ENCODE data around the gene CHIT1. TPM values are rescaled to one million over a fixed set of nuclear protein-coding genes. Genes with fewer than 3 reads are reported as not detected.

CHIT1 gene
- total RNA-seq, 2 experiments from 2014 or later, result 0.39 to 0.50 TPM

DNA sequence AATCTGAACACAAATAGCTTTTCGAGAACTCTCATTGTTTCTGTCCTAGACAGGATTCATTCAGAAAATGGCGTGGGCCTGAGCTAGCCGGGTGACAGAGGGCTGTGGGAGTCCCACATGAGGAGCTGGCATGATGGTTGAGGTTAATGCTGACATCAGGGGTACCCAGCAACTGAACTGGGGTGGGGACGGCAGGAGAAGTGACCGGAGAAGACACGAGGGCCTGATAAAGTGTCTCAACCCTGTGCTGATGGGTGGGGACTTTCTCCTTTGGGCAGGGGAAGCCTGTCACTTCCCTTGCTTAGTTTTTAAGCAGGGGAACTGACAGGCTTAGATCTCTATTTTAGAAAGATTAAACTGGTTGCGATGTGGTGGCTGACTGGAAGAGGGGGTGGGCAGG lies 14.6 kb downstream of the CHIT1 start:
- ChIA-PET POLR2A (no interaction called here), CTCF (interaction anchor here (0.7 to 8.4 kb wide), 9 partner anchors 8 to 529 kb away, joined by 3 to 116 read pairs (median 12); no protein-coding TSS in a partner anchor)
- Mint-ChIP-seq H3K27ac (no peak overlapping the region), H3K9me3 (ENCODE audit: insufficient read depth) (no peaks in the 10 kb centered on the region), H3K4me3 (no peak overlapping the region), H3K27me3 (ENCODE audit: low read depth) (peaks cover 10% of the 10 kb centered on the region), H3K4me1 (ENCODE audit: low read depth) (no peaks in the 10 kb centered on the region), H3K36me3 (ENCODE audit: low read depth) (no peaks in the 10 kb centered on the region)
- no peak for DNase-seq
- ATAC-seq, result no peak

DNA sequence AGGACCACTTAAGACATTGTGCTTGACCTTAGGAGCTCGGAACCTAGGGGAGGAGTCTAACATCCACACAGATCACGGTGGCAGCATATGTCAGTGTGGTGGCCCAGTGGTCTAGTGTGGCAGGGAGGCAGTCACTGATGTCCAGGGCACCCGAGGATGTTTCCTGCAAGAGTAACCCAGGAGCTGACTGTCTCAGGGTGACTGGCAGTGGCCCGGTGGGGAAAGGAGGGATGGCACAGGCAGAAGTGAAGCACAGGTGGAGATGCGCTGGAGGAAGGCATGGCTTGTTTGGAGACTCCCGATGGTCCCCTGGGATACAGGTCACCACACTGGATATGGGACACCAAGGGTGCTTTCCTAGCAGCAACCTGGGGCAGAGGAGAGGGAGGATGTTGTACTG lies 16.3 kb downstream of the CHIT1 start:
- H3K4me3 Mint-ChIP-seq, result no peak overlapping the region
- ATAC-seq, result no peak
- no peak overlapping the region for H3K27ac Mint-ChIP-seq
- no peaks in the 10 kb centered on the region for H3K36me3 Mint-ChIP-seq (ENCODE audit: low read depth)
- ChIA-PET POLR2A (no interaction called here), CTCF (interaction anchor here (2.0 to 2.1 kb wide), 2 partner anchors 54 to 173 kb away, joined by 7 to 12 read pairs; no protein-coding TSS in a partner anchor)
- peaks cover 12% of the 10 kb centered on the region for H3K27me3 Mint-ChIP-seq (ENCODE audit: low read depth)
- no peaks in the 10 kb centered on the region for H3K4me1 Mint-ChIP-seq (ENCODE audit: low read depth)
- no peak for DNase-seq
- H3K9me3 Mint-ChIP-seq (ENCODE audit: insufficient read depth), result no peaks in the 10 kb centered on the region

DNA sequence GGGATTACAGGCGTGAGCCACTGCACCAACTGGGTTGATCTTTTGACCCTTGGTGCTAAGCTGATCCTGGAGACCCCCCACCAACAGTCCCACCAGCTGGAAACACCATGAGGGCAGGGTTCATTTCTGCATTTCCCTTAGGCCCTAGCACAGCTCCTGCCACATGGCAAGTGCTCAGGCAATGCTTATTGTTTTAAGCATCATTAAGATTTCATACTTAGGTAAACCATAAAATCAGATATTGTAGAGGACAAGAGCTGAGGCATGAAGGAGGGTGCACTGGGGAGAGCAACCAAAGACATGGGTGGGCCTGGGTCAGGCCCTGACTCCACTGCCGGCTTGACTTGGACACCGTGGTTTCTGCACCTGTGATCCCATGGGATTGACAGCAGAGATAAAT lies 17.7 kb downstream of the CHIT1 start:
- Mint-ChIP-seq H3K27ac (no peak overlapping the region), H3K27me3 (ENCODE audit: low read depth) (peaks cover 15% of the 10 kb centered on the region), H3K4me1 (ENCODE audit: low read depth) (peaks cover 9% of the 10 kb centered on the region), H3K9me3 (ENCODE audit: insufficient read depth) (no peaks in the 10 kb centered on the region), H3K4me3 (no peak overlapping the region), H3K36me3 (ENCODE audit: low read depth) (no peaks in the 10 kb centered on the region)
- no peak for DNase-seq
- ATAC-seq, result no peak
- ChIA-PET CTCF (interaction anchor here (1.0 to 2.0 kb wide), 2 partner anchors 39 to 172 kb away, joined by 3 to 7 read pairs; no protein-coding TSS in a partner anchor), POLR2A (no interaction called here)

DNA sequence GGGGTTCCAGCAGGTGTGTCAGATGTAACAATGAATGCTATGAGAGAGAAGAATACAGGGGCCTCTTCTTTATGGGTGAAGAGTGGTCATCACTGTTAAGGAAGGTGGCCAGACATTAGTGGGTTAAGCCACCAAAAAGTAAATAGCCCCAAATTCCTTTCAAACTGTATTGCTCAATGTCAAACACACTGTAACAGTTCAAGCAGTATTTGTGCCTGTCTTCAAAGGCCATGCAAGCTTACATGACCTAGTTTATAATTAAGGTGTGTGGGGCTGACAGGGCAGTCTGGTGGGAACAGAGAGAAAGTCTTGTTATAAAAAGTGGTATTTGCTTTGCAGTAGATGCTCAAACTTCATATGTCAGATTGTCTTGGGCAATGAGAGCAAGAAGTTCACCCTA lies 18.5 kb downstream of the CHIT1 start:
- ChIA-PET CTCF (interaction anchor here (1.0 to 2.0 kb wide), 2 partner anchors 39 to 171 kb away, joined by 3 to 7 read pairs; no protein-coding TSS in a partner anchor), POLR2A (no interaction called here)
- no peak for ATAC-seq
- no peak for DNase-seq
- Mint-ChIP-seq H3K27me3 (ENCODE audit: low read depth) (peaks cover 15% of the 10 kb centered on the region), H3K4me3 (no peak overlapping the region), H3K36me3 (ENCODE audit: low read depth) (no peaks in the 10 kb centered on the region), H3K4me1 (ENCODE audit: low read depth) (peaks cover 9% of the 10 kb centered on the region), H3K27ac (no peak overlapping the region), H3K9me3 (ENCODE audit: insufficient read depth) (no peaks in the 10 kb centered on the region)

DNA sequence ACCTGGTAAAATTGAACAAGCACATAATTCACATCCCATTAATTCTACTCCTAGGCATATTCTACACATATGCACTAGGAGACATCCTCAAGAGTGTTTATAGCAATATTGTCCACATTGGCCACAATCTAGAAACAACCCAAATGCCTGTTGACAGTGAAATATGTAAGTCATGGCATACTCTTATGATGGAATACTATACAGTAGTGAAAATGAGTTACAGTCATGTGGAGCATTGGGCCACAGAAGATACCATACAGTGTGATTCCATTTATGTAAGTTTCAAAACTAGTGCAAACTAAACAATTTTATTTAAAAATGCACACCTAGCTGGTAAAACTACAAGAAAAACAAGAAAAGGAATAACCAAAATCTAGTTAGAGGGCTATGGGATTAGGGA lies 19.1 kb downstream of the CHIT1 start:
- CTCF ChIA-PET, result no interaction called here
- no peaks in the 10 kb centered on the region for H3K36me3 Mint-ChIP-seq (ENCODE audit: low read depth)

DNA sequence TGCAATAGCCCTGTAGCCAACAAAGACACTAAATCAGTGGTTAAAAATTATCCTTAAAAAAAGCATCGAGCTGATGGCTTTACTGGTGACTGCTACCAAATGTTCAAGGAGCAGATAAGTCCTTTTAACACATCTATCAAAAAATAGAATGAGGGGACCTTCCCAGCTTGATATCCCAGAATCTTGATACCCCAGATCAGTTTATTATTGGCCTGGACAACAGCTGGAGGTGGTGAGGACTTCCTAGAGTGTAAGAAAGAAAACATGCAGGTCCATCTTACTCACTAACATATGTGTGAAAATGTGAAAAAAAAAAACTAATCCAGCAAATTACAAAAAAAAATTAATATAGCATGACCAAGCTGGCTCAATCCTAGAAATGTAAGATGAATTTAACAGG lies 21.3 kb downstream of the CHIT1 start:
- DNase-seq (no peak), ATAC-seq (no peak)
- H3K9me3 Mint-ChIP-seq (ENCODE audit: insufficient read depth), result no peaks in the 10 kb centered on the region
- ChIA-PET POLR2A (no interaction called here), CTCF (interaction anchor here (0.6 to 3.1 kb wide), 4 partner anchors 8 to 169 kb away, joined by 3 to 20 read pairs (median 8); no protein-coding TSS in a partner anchor)
- peaks cover 15% of the 10 kb centered on the region for H3K27me3 Mint-ChIP-seq (ENCODE audit: low read depth)
- H3K4me3 Mint-ChIP-seq, result no peak overlapping the region
- H3K27ac Mint-ChIP-seq, result no peak overlapping the region
- H3K4me1 Mint-ChIP-seq (ENCODE audit: low read depth), result peaks cover 9% of the 10 kb centered on the region
- H3K36me3 Mint-ChIP-seq (ENCODE audit: low read depth), result no peaks in the 10 kb centered on the region

More for the DNA sequence above, 19.1 kb downstream of the CHIT1 start:
- POLR2A ChIA-PET, result no interaction called here
- peaks cover 15% of the 10 kb centered on the region for H3K27me3 Mint-ChIP-seq (ENCODE audit: low read depth)
- ATAC-seq, result no peak
- no peak overlapping the region for H3K27ac Mint-ChIP-seq
- peaks cover 9% of the 10 kb centered on the region for H3K4me1 Mint-ChIP-seq (ENCODE audit: low read depth)
- H3K9me3 Mint-ChIP-seq (ENCODE audit: insufficient read depth), result no peaks in the 10 kb centered on the region
- no peak for DNase-seq
- no peak overlapping the region for H3K4me3 Mint-ChIP-seq

DNA sequence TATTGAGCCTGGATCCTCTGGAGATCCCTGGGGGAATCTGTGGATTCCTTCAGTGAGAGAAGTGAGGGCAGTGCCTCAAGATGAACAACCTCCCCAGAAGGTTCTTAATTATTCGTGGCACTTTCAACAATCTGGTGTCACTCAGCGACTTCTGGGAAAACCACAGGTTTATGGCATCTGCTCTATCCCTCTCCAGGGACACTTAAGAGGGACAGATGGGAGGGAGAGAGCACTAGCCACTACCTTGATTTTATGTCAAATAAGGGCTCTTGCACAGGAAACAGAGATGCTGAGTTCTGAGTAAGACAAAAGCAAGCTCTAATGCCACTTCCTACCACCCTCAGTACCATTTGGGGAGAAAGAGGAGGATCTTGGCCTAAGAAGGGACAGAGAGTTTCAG lies 21.7 kb downstream of the CHIT1 start:
- ATAC-seq (no peak), DNase-seq (no peak)
- ChIA-PET POLR2A (no interaction called here), CTCF (interaction anchor here (0.8 to 3.1 kb wide), 5 partner anchors 9 to 168 kb away, joined by 3 to 20 read pairs (median 7); no protein-coding TSS in a partner anchor)
- H3K36me3 Mint-ChIP-seq (ENCODE audit: low read depth), result no peaks in the 10 kb centered on the region
- no peak overlapping the region for H3K27ac Mint-ChIP-seq
- H3K9me3 Mint-ChIP-seq (ENCODE audit: insufficient read depth), result no peaks in the 10 kb centered on the region
- peaks cover 15% of the 10 kb centered on the region for H3K27me3 Mint-ChIP-seq (ENCODE audit: low read depth)
- H3K4me3 Mint-ChIP-seq, result no peak overlapping the region
- H3K4me1 Mint-ChIP-seq (ENCODE audit: low read depth), result peaks cover 9% of the 10 kb centered on the region

DNA sequence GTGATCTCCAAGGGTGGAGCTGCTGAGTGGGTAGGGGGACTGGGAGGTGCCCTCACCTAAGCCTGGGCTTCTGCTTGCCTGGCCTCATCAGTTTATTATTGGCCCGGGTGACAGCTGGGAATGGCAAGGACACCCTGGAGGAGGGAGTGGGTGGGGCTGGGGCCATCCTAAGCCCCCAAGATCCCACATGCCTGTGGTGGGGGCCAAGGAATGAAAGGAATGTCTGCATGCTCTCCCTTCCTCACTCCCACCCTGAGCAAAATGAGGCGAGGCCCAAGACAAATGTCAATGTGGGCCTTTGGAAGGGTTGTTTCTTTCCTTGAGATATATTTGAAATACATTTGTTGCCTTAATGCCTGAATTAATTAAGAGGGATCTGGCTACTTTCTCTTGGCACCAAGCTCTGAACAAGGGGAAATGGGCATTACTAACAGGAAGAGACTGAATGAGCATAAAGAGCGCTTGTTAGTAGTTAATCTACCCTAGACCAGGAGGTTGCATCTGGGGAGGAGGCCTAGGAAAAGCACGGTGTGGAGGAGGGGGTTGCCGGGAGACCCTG lies 23.3 kb downstream of the CHIT1 start:
- Mint-ChIP-seq H3K4me3 (no peak overlapping the region), H3K27me3 (ENCODE audit: low read depth) (peaks cover 15% of the 10 kb centered on the region), H3K9me3 (ENCODE audit: insufficient read depth) (no peaks in the 10 kb centered on the region), H3K27ac (no peak overlapping the region), H3K4me1 (ENCODE audit: low read depth) (peaks cover 9% of the 10 kb centered on the region), H3K36me3 (ENCODE audit: low read depth) (no peaks in the 10 kb centered on the region)
- ChIA-PET POLR2A (no interaction called here), CTCF (interaction anchor here (1.0 to 3.1 kb wide), 3 partner anchors 10 to 166 kb away, joined by 3 to 20 read pairs (median 5); no protein-coding TSS in a partner anchor)
- ATAC-seq (no peak), DNase-seq (no peak)

DNA sequence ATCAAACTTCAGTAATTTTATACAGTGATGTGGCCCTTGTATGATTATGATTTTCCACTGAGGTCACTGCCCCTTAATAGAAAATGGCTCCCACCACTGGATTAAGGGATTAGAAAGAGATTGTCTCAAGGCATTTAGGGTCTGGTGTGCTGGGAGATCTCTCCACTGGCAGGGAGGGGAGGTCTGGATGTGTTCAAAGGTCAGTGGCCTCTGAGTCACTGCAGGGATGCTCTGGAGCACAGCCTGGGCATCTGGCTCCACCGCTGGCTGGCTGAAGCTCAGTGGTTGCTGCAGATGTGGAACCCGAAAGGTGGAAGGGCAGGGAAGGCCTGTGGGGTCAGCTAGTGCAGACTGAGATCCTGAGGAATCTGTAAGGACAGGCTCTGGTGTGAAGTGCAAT lies 24.7 kb downstream of the CHIT1 start:
- H3K36me3 Mint-ChIP-seq (ENCODE audit: low read depth), result no peaks in the 10 kb centered on the region
- H3K4me3 Mint-ChIP-seq, result no peak overlapping the region
- DNase-seq (no peak), ATAC-seq (no peak)
- H3K27me3 Mint-ChIP-seq (ENCODE audit: low read depth), result peaks cover 10% of the 10 kb centered on the region
- POLR2A ChIA-PET, result no interaction called here
- H3K4me1 Mint-ChIP-seq (ENCODE audit: low read depth), result peaks cover 9% of the 10 kb centered on the region
- CTCF ChIA-PET, result no interaction called here
- H3K9me3 Mint-ChIP-seq (ENCODE audit: insufficient read depth), result no peaks in the 10 kb centered on the region
- H3K27ac Mint-ChIP-seq, result no peak overlapping the region

DNA sequence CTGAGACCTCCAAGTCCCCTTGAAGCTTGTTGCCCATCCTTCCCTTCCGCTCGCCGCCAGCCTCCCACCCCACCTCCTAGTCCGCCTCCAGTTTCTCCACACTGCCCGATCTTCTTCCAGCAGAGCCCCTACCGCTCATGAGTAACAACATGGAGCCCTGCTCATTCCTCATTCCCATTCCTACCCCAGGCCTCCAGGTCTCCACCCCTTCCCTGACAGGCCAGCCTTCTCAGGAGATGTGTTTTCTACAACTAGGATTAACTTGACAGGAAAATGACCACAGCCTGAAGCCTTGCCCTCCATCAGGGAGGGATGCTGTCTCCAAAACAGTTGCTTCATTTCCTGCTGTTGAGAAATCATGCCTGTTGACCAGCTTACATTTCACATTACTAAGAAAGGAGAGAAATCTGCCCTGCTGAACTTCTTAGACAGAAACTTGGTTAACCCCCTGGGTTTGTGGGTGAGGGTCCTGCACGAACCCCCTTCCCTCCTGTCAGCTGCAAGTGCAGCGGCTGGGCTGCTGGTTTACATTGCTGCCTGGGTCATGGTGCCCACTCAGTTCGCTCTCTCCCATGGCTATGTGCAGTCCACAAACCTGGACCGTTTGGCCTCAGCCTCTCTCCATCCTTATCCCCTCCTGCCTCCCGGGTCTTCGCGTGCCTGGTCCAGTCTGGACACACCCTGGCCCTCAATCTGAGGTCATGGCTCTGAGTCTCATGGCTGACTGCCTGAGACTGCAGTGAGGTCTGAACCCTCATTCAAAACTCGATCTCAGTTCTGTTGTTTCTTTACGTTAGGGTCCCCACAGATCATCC lies 26.8 kb downstream of the CHIT1 start:
- ChIA-PET POLR2A (no interaction called here), CTCF (interaction anchor here (1.4 to 2.4 kb wide), 2 partner anchors 14 to 163 kb away, joined by 3 to 13 read pairs; no protein-coding TSS in a partner anchor)
- ATAC-seq (no peak), DNase-seq (no peak)
- no peak overlapping the region for H3K4me3 Mint-ChIP-seq
- H3K27me3 Mint-ChIP-seq (ENCODE audit: low read depth), result peaks cover 7% of the 10 kb centered on the region
- H3K9me3 Mint-ChIP-seq (ENCODE audit: insufficient read depth), result no peaks in the 10 kb centered on the region
- no peaks in the 10 kb centered on the region for H3K36me3 Mint-ChIP-seq (ENCODE audit: low read depth)
- peaks cover 5% of the 10 kb centered on the region for H3K4me1 Mint-ChIP-seq (ENCODE audit: low read depth)
- H3K27ac Mint-ChIP-seq, result no peak overlapping the region

DNA sequence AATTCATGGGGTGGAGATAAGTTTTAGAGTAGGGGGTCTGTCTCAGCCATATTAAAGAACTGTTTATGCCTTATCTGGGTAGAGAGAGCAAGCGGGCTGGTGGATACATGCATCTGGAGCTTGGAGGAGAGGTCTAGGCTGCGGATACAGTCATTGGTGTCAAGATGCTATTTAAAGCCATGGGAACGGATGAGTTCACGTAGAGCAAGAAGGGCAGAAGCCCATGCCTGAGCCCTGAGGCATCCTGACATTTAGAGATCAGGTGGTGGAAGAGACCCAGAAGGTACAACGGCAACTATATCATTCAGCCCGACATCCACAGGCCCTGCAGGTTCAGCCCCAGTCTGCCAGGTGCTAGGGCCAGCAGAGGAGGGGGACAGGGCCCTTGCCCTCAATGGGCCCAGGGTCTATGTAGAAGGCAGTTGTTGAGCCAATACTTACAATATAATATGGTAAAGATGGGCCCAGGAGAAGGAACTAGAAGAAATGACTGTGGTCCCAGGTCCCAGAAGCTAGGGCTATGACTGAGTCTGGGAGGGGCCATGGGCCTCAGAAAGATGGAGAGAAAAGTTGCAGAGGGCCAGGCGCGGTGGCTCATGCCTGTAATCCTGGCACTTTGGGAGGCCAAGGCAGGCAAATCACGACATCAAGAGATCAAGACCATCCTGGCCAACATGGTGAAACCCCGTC lies 27.8 kb downstream of the CHIT1 start:
- no peak overlapping the region for H3K27ac Mint-ChIP-seq
- POLR2A ChIA-PET, result no interaction called here

DNA sequence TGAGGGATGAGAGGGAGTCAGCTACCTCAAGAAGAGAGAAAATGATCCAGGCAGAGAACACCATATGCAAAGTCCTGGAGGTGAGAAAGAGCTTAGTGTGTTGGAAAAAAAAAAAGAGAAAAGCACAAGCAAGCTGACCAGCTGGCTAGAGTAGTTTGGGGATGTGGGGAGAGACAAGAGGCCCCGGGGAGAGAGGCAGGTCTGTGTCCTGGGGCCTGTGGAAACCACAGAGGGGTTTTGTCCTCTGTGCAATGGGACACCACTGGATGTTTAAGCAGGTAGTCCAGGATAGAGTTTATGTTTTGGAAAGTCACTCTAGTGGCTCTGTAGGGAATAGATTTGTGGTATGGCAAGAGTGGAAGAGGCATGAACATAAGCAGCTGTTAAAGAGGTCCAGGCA lies 28.6 kb downstream of the CHIT1 start:
- H3K4me3 Mint-ChIP-seq, result no peak overlapping the region
- peaks cover 4% of the 10 kb centered on the region for H3K27me3 Mint-ChIP-seq (ENCODE audit: low read depth)
- DNase-seq (no peak), ATAC-seq (no peak)
- ChIA-PET POLR2A (no interaction called here), CTCF (interaction anchor here (1.0 kb wide), 1 partner anchor 15 kb away, joined by 3 read pairs; no protein-coding TSS in a partner anchor)
- no peak overlapping the region for H3K27ac Mint-ChIP-seq
- no peaks in the 10 kb centered on the region for H3K9me3 Mint-ChIP-seq (ENCODE audit: insufficient read depth)
- no peaks in the 10 kb centered on the region for H3K4me1 Mint-ChIP-seq (ENCODE audit: low read depth)
- H3K36me3 Mint-ChIP-seq (ENCODE audit: low read depth), result no peaks in the 10 kb centered on the region

More for the DNA sequence above, 27.8 kb downstream of the CHIT1 start:
- H3K36me3 Mint-ChIP-seq (ENCODE audit: low read depth), result no peaks in the 10 kb centered on the region
- no peaks in the 10 kb centered on the region for H3K4me1 Mint-ChIP-seq (ENCODE audit: low read depth)
- peaks cover 4% of the 10 kb centered on the region for H3K27me3 Mint-ChIP-seq (ENCODE audit: low read depth)
- no peaks in the 10 kb centered on the region for H3K9me3 Mint-ChIP-seq (ENCODE audit: insufficient read depth)
- CTCF ChIA-PET, result no interaction called here
- no peak for DNase-seq
- no peak for ATAC-seq
- H3K4me3 Mint-ChIP-seq, result no peak overlapping the region
